AG09309 (cell line): ENCODE results near the gene PRDM16.

Source experiments
- DNase-seq: peaks from one replicate; pipeline ENCODE4 v3.0.0-alpha.2; 2010; ENCODE audit warnings: low read depth
- H3K4me3 ChIP-seq: 2 replicates; pipeline ENCODE4 v1.5.1; 2011; ENCODE audit warnings: mild to moderate bottlenecking, low read depth, low read length, moderate library complexity; ENCODE audit not compliant: control insufficient read depth
- CTCF ChIP-seq: IDR thresholded peaks from 2 replicates; pipeline ENCODE4 v1.5.1; 2011; ENCODE audit warnings: mild to moderate bottlenecking, low read depth, low read length, inconsistent platforms; ENCODE audit not compliant: insufficient read depth, control insufficient read depth; ENCODE audit errors: missing control alignments

The PRDM16 gene

GRCh38 chr1:3427711-3428704, 359.0 kb downstream of the PRDM16 start:
- no peak for TF ChIP-seq CTCF
- no peak for DNase-seq
- H3K4me3 ChIP-seq: no peak overlapping the region

- TF ChIP-seq CTCF: no peak
- DNase-seq: no peak
- H3K4me3 ChIP-seq: no peak overlapping the region
Observed at GRCh38 chr1:3428899-3429298, 359.9 kb downstream of the PRDM16 start.

GRCh38 chr1:3429320-3429719, 360.3 kb downstream of the PRDM16 start:
- no peak for DNase-seq
- H3K4me3 ChIP-seq: no peak overlapping the region
- TF ChIP-seq CTCF: no peak

GRCh38 chr1:3429766-3430165, 360.8 kb downstream of the PRDM16 start:
- TF ChIP-seq CTCF: no peak
- H3K4me3 ChIP-seq: no peak overlapping the region
- no peak for DNase-seq

- H3K4me3 ChIP-seq: no peak overlapping the region
- DNase-seq: no peak
- no peak for TF ChIP-seq CTCF
Observed at GRCh38 chr1:3430406-3430805, 361.4 kb downstream of the PRDM16 start.

- DNase-seq: no peak
- H3K4me3 ChIP-seq: no peak overlapping the region
- TF ChIP-seq CTCF: no peak
Observed at GRCh38 chr1:3430820-3431219, 361.8 kb downstream of the PRDM16 start.
